ENCODE data around the gene APCDD1L.

Gene APCDD1L

DNA sequence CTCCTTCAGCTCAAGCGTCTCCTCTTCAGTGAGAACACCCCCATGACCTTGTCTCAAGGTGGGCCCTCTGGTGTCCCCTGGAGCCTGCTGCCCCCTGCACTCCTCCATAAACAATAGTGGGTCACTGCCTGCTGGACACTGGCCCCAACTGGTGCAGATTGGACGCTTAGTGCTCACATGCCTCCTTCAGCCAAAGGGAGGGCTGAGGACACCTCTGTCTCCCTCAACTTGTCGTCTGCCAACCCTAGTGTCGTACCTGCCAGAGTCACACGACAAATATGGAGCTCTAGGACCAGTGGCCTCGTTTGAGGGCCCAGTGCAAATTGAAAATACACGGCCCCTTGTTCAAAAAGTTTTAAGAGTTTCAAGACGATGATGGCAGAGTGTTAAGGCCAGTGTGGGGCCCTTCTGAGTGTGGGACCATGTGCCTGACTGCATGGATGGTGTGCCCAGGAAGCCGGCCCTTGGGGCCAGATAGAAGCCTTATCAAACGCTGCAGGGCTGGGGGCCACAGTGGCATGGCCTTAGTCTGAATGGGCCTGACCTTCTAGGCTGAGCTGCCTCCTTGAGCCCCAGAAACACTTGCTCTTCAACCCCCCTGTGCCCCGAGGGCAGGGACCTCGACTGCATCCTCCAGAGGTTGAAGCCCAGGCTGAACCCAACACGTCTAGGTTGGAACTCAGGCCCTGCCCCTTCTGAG, 20.1 kb downstream of the APCDD1L start:
- no peak overlapping the region for H4K5ac ChIP-seq (ENCODE audit: low read length)
- no peak overlapping the region for H2BK5ac ChIP-seq (ENCODE audit: low read length)
- no peak overlapping the region for H2BK120ac ChIP-seq (ENCODE audit: low read depth, low read length)
- H3K9ac ChIP-seq (ENCODE audit: low read length), result no peak overlapping the region
- no peak overlapping the region for H3K56ac ChIP-seq (ENCODE audit: low read length)
- H3K23ac ChIP-seq (ENCODE audit: low read length), result no peak overlapping the region
- H3K27me3 ChIP-seq (ENCODE audit: insufficient read depth, low read length, poor library complexity), result no peaks in the 10 kb centered on the region
- no peak overlapping the region for H3K4me2 ChIP-seq (ENCODE audit: low read length)
- DNase-seq, result no peak
- no peak overlapping the region for H3K27ac ChIP-seq (ENCODE audit: low read depth, low read length)
- WGBS (ENCODE audit: extremely low coverage, insufficient coverage, low lambda C conversion rate), result no CpG with 5 or more reads among the region's 13 CpGs
- H3K4ac ChIP-seq (ENCODE audit: low read depth, low read length), result no peak overlapping the region
- H3K4me1 ChIP-seq (ENCODE audit: control insufficient read depth, low read depth, low read length), result no peaks in the 10 kb centered on the region
- H3K4me3 ChIP-seq (ENCODE audit: low read length), result no peak overlapping the region
- no peaks in the 10 kb centered on the region for H3K79me2 ChIP-seq (ENCODE audit: control insufficient read depth, insufficient read depth, low read length)
- H3K36me3 ChIP-seq (ENCODE audit: control insufficient read depth, insufficient read depth, low read length), result no peaks in the 10 kb centered on the region
- no peak overlapping the region for H2AK5ac ChIP-seq (ENCODE audit: low read length)
- no peak overlapping the region for H4K8ac ChIP-seq (ENCODE audit: low read depth, low read length)
- no peak overlapping the region for H3K18ac ChIP-seq (ENCODE audit: low read length)
- no peaks in the 10 kb centered on the region for H3K79me1 ChIP-seq (ENCODE audit: low read length)
- no peak overlapping the region for H2BK15ac ChIP-seq (replicated peaks; ENCODE audit: low read depth)

DNA sequence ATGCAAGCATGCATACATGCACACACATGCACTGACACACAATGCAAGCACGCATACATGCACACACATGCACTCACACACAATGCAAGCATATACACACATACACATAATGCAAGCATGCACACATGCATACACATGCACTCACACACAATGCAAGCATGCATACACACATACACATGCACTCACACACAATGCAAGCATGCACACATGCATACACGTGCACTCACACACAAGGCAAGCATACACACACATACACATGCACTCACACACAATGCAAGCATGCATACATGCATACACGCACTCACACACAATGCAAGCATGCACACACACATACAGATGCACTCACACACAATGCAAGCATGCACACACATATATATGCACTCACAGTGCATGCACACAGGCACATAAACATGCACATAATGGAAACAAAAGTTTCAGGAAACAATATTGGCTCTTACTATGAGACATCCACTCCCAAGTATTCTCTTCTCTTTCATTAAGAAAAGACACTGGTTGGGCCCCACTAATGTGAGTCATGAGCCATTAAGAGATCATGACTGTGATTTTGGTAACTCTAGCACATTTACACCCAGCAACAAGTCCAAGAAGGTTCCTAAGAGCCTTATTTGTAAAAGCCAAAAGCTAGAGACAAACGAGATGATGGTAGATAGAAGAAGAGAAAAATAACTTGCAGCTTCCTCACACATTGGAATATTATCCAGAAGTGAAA, 22.2 kb downstream of the APCDD1L start:
- no peak overlapping the region for H4K8ac ChIP-seq (ENCODE audit: low read depth, low read length)
- no peak overlapping the region for H3K4ac ChIP-seq (ENCODE audit: low read depth, low read length)
- no CpG with 5 or more reads among the region's 4 CpGs for WGBS (ENCODE audit: extremely low coverage, insufficient coverage, low lambda C conversion rate)

DNA sequence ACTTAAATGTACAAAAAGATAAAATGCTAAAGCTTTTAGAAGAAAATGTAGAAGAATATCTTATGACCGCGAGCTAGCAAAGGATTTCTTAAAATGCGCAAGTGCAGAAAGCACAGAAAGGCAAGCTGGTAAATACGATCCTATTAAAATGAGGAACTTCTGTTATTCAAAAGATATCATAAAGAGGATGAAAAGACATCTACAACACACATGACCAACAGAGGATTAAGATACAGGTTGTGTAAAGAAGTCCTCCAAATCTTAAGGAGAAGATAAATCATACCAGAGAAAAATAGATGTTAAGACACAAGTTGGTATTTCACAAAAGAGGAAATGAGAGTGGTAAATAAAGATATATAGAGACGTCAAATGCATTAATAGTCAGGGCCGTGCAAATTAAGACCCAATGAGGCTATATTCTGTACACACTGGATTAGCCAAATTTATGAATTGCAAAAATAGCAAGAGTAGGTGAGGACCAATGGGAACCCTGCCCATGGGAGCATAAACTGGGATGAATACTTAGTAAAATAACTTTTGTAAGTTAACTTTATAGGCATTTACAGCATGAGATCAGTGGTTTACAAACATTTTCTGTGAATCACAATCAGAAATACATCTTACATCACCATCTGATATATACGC, 23.0 kb downstream of the APCDD1L start:
- Histone ChIP-seq H3K18ac (ENCODE audit: low read length) (no peak overlapping the region), H4K8ac (ENCODE audit: low read depth, low read length) (no peak overlapping the region), H2AK5ac (ENCODE audit: low read length) (no peak overlapping the region), H3K4me3 (ENCODE audit: low read length) (no peak overlapping the region), H4K5ac (ENCODE audit: low read length) (no peak overlapping the region), H3K27ac (ENCODE audit: low read depth, low read length) (no peak overlapping the region), H3K79me2 (ENCODE audit: control insufficient read depth, insufficient read depth, low read length) (no peaks in the 10 kb centered on the region), H3K4me1 (ENCODE audit: control insufficient read depth, low read depth, low read length) (no peaks in the 10 kb centered on the region), H3K23ac (ENCODE audit: low read length) (no peak overlapping the region), H2BK120ac (ENCODE audit: low read depth, low read length) (no peak overlapping the region), H2BK15ac (replicated peaks; ENCODE audit: low read depth) (no peak overlapping the region), H3K36me3 (ENCODE audit: control insufficient read depth, insufficient read depth, low read length) (no peaks in the 10 kb centered on the region), H3K9ac (ENCODE audit: low read length) (no peak overlapping the region), H3K79me1 (ENCODE audit: low read length) (no peaks in the 10 kb centered on the region), H3K4me2 (ENCODE audit: low read length) (no peak overlapping the region), H3K27me3 (ENCODE audit: insufficient read depth, low read length, poor library complexity) (no peaks in the 10 kb centered on the region), H3K56ac (ENCODE audit: low read length) (no peak overlapping the region), H2BK5ac (ENCODE audit: low read length) (no peak overlapping the region), H3K4ac (ENCODE audit: low read depth, low read length) (no peak overlapping the region)
- no CpG with 5 or more reads among the region's 7 CpGs for WGBS (ENCODE audit: extremely low coverage, insufficient coverage, low lambda C conversion rate)
- no peak for DNase-seq

More for the DNA sequence above, 22.2 kb downstream of the APCDD1L start:
- no peak overlapping the region for H3K9ac ChIP-seq (ENCODE audit: low read length)
- H3K79me2 ChIP-seq (ENCODE audit: control insufficient read depth, insufficient read depth, low read length), result no peaks in the 10 kb centered on the region
- H2BK120ac ChIP-seq (ENCODE audit: low read depth, low read length), result no peak overlapping the region
- H3K4me1 ChIP-seq (ENCODE audit: control insufficient read depth, low read depth, low read length), result no peaks in the 10 kb centered on the region
- no peak overlapping the region for H3K4me3 ChIP-seq (ENCODE audit: low read length)
- H2BK5ac ChIP-seq (ENCODE audit: low read length), result no peak overlapping the region
- H3K56ac ChIP-seq (ENCODE audit: low read length), result no peak overlapping the region
- H3K18ac ChIP-seq (ENCODE audit: low read length), result no peak overlapping the region
- H2BK15ac ChIP-seq (replicated peaks; ENCODE audit: low read depth), result no peak overlapping the region
- no peak overlapping the region for H3K27ac ChIP-seq (ENCODE audit: low read depth, low read length)
- no peak overlapping the region for H2AK5ac ChIP-seq (ENCODE audit: low read length)
- no peak overlapping the region for H4K5ac ChIP-seq (ENCODE audit: low read length)
- no peak for DNase-seq
- no peaks in the 10 kb centered on the region for H3K36me3 ChIP-seq (ENCODE audit: control insufficient read depth, insufficient read depth, low read length)
- H3K23ac ChIP-seq (ENCODE audit: low read length), result no peak overlapping the region
- no peaks in the 10 kb centered on the region for H3K79me1 ChIP-seq (ENCODE audit: low read length)
- H3K27me3 ChIP-seq (ENCODE audit: insufficient read depth, low read length, poor library complexity), result no peaks in the 10 kb centered on the region
- H3K4me2 ChIP-seq (ENCODE audit: low read length), result no peak overlapping the region

DNA sequence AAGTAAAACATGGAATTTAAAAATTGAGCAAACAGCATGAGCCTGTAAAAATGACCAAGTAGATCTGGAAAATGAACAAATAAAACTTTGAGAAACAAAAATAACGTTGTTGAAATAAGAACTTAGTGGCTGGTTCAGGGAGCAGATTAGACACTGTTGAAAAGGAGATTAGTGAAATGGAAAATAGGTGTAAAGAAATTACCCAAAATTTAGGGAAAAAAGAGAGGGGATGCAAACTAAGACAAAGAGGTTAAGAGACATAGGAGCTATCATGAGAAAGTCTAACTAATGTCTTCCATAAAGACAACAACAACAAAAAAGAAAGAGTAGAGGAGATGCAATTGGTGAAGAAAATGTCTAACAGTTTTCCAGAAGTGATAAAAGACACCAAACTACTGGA, 29.0 kb downstream of the APCDD1L start:
- Histone ChIP-seq H3K4ac (ENCODE audit: low read depth, low read length) (no peak overlapping the region), H4K8ac (ENCODE audit: low read depth, low read length) (no peak overlapping the region), H3K23ac (ENCODE audit: low read length) (no peak overlapping the region), H3K27me3 (ENCODE audit: insufficient read depth, low read length, poor library complexity) (no peaks in the 10 kb centered on the region), H2BK15ac (replicated peaks; ENCODE audit: low read depth) (no peak overlapping the region), H3K79me2 (ENCODE audit: control insufficient read depth, insufficient read depth, low read length) (no peaks in the 10 kb centered on the region), H3K18ac (ENCODE audit: low read length) (no peak overlapping the region), H3K79me1 (ENCODE audit: low read length) (no peaks in the 10 kb centered on the region), H3K4me3 (ENCODE audit: low read length) (no peak overlapping the region), H4K5ac (ENCODE audit: low read length) (no peak overlapping the region), H2BK120ac (ENCODE audit: low read depth, low read length) (no peak overlapping the region), H2AK5ac (ENCODE audit: low read length) (no peak overlapping the region), H2BK5ac (ENCODE audit: low read length) (no peak overlapping the region), H3K4me1 (ENCODE audit: control insufficient read depth, low read depth, low read length) (no peaks in the 10 kb centered on the region), H3K36me3 (ENCODE audit: control insufficient read depth, insufficient read depth, low read length) (no peaks in the 10 kb centered on the region), H3K9ac (ENCODE audit: low read length) (no peak overlapping the region), H3K27ac (ENCODE audit: low read depth, low read length) (no peak overlapping the region), H3K56ac (ENCODE audit: low read length) (no peak overlapping the region), H3K4me2 (ENCODE audit: low read length) (no peak overlapping the region)
- DNase-seq, result no peak
- WGBS (ENCODE audit: extremely low coverage, insufficient coverage, low lambda C conversion rate), result no CpG with 5 or more reads among the region's 1 CpG

DNA sequence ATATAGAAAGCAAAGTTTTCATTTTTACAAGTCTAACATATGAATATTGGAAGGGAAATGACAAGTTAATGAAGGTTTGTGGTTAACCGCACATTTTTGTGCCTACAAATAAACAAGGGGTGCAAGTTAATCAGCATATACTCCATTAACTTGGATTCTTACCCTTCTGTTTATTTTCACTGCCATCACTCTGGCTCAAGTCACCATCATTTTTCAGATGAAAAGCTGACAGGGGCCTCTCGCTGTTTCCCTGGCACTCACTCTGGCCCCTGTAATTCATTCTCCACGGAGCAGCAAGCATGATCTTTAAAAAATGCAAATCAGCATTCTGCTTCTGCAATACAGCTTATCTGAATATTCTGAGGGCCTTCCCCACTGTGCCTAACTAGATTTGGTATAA, 29.8 kb downstream of the APCDD1L start:
- Histone ChIP-seq H3K4me3 (ENCODE audit: low read length) (no peak overlapping the region), H3K56ac (ENCODE audit: low read length) (no peak overlapping the region), H3K4ac (ENCODE audit: low read depth, low read length) (no peak overlapping the region), H3K9ac (ENCODE audit: low read length) (no peak overlapping the region), H2AK5ac (ENCODE audit: low read length) (no peak overlapping the region), H3K23ac (ENCODE audit: low read length) (no peak overlapping the region), H3K36me3 (ENCODE audit: control insufficient read depth, insufficient read depth, low read length) (no peaks in the 10 kb centered on the region), H2BK5ac (ENCODE audit: low read length) (no peak overlapping the region), H4K5ac (ENCODE audit: low read length) (no peak overlapping the region), H3K27me3 (ENCODE audit: insufficient read depth, low read length, poor library complexity) (no peaks in the 10 kb centered on the region), H3K4me2 (ENCODE audit: low read length) (no peak overlapping the region), H3K79me2 (ENCODE audit: control insufficient read depth, insufficient read depth, low read length) (no peaks in the 10 kb centered on the region), H4K8ac (ENCODE audit: low read depth, low read length) (no peak overlapping the region), H2BK15ac (replicated peaks; ENCODE audit: low read depth) (no peak overlapping the region), H3K27ac (ENCODE audit: low read depth, low read length) (no peak overlapping the region), H2BK120ac (ENCODE audit: low read depth, low read length) (no peak overlapping the region), H3K4me1 (ENCODE audit: control insufficient read depth, low read depth, low read length) (no peaks in the 10 kb centered on the region), H3K18ac (ENCODE audit: low read length) (no peak overlapping the region), H3K79me1 (ENCODE audit: low read length) (no peaks in the 10 kb centered on the region)
- WGBS (ENCODE audit: extremely low coverage, insufficient coverage, low lambda C conversion rate), result no CpG with 5 or more reads among the region's 3 CpGs
- DNase-seq, result no peak

All from mesendoderm (in vitro differentiated cells).